IPS DF 6.9 (cell line): Measurements from ENCODE around the gene ZDHHC6.

Experiments
- DNase-seq: peaks from one replicate; pipeline ENCODE4 v3.0.0-alpha.2; 2013; ENCODE audit warnings: low read depth, low spot score
- H3K27ac ChIP-seq: one replicate; pipeline ENCODE4 v1.5.1; 2013; ENCODE audit warnings: low read length, control low read depth
- H3K27me3 ChIP-seq: 2 replicates; pipeline ENCODE4 v1.6.1; 2013; ENCODE audit warnings: mild to moderate bottlenecking, low read length; ENCODE audit not compliant: control insufficient read depth, insufficient read depth
- H3K36me3 ChIP-seq: 2 replicates; pipeline ENCODE4 v1.6.1; 2013; ENCODE audit warnings: low read length; ENCODE audit not compliant: control insufficient read depth, insufficient read depth
- H3K4me1 ChIP-seq: 2 replicates; pipeline ENCODE4 v1.6.1; 2013; ENCODE audit warnings: low read length; ENCODE audit not compliant: control insufficient read depth, insufficient read depth
- H3K4me3 ChIP-seq: 2 replicates; pipeline ENCODE4 v1.5.1; 2013; ENCODE audit warnings: mild to moderate bottlenecking, low read length
- H3K9me3 ChIP-seq: 2 replicates; pipeline ENCODE4 v1.6.1; 2013; ENCODE audit warnings: low read length, inconsistent platforms; ENCODE audit not compliant: control insufficient read depth, insufficient read depth
- WGBS: extraction: QIAGEN DNeasy Blood & Tissue Kit; methylation state at CpG from one replicate; pipeline ENCODE4 v1.1.7; 2013; ENCODE audit warnings: mixed read lengths, missing lambda C conversion rate; ENCODE audit not compliant: insufficient read length, insufficient coverage; 5-methylcytosine and 5-hydroxymethylcytosine counted together

Gene ZDHHC6

GRCh38 chr10:112446855-112447619 is at the start of gene ZDHHC6, which contains the start of gene VTI1A:
Gene ZDHHC6 (minus strand): TSS chr10:112446914. CDS start chr10:112445436, 1,478 bp downstream.
Gene VTI1A (plus strand): TSS chr10:112447215. CDS start chr10:112447374, 159 bp downstream.
- DNase-seq: peak; percentile 45
- H3K27ac ChIP-seq: no peak within 1 kb of the TSS
- no peaks in the 10 kb centered on the region for H3K9me3 ChIP-seq
- H3K4me3 ChIP-seq: peak within 1 kb of the TSS; percentile 100
- no CpG with 5 or more reads among the region's 59 CpGs for WGBS
- no peaks in the 10 kb centered on the region for H3K4me1 ChIP-seq
- H3K36me3 ChIP-seq: no peaks in the 10 kb centered on the region
- H3K27me3 ChIP-seq: no peaks in the 10 kb centered on the region

DNA sequence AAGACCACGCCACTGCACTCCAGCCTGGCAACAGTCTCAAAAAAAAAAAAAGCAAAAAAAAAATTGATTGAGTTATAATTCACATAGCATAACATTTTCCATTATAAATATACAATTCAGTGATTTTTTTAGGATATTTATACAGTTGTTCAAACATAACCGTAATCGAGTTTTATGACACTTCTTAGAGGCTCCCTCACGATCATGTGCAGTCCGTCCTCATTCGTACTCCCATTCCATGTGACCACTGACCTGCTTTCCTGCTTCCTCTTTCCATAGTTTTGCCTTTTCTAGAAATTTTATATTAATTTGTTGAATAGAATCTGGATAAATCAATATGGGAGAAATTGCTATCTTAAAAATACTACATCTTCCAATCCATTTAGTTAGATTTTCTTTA is 46.0 kb upstream of the ZDHHC6 start:
- Histone ChIP-seq H3K4me3 (no peak overlapping the region), H3K27me3 (no peaks in the 10 kb centered on the region), H3K9me3 (no peaks in the 10 kb centered on the region), H3K27ac (no peak overlapping the region), H3K36me3 (no peaks in the 10 kb centered on the region), H3K4me1 (no peaks in the 10 kb centered on the region)
- no CpG with 5 or more reads among the region's 6 CpGs for WGBS
- no peak for DNase-seq

DNA sequence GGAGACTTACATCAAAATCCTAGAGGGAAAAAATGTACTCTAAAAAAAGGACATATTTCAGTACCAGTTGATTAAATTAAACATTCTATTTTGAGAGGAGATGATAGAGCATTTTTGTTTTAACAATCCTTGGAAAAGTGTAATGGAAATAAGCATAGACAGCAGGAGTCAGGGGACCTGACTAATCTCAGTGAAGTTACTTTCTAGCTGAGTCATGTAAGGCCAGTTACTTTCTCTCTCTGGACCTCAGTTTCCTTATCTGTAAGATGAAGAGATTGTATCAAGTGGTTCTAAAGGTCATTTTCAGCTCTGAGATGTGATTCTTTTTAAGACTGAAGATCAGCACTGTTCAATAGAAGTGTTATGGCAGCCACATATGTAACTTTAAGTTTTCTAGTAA is 44.4 kb upstream of the ZDHHC6 start:
- DNase-seq: no peak
- H3K4me1 ChIP-seq: no peaks in the 10 kb centered on the region
- H3K36me3 ChIP-seq: no peaks in the 10 kb centered on the region
- no peaks in the 10 kb centered on the region for H3K9me3 ChIP-seq
- no peak overlapping the region for H3K4me3 ChIP-seq
- no peak overlapping the region for H3K27ac ChIP-seq
- H3K27me3 ChIP-seq: no peaks in the 10 kb centered on the region

DNA sequence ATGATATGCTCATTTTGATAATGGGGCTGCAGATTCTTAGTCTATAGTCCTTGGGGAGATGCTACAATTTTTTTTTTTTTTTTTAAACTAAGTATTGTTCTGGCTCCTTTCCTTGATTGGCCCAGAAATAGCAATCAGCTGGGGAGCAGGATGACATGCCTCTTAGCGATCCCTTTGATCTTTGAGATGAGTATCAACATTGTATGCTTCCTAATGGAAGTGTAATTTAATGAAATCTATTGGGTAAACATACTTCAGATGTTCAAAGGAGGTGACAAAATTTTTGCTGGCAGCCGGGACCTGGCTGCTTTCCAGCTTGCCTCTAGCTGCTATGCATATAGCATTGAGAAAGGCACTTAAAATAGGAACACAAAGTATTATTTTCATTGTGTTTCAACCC is 43.8 kb upstream of the ZDHHC6 start:
- DNase-seq: no peak
- Histone ChIP-seq H3K27me3 (no peaks in the 10 kb centered on the region), H3K36me3 (no peaks in the 10 kb centered on the region), H3K9me3 (no peaks in the 10 kb centered on the region), H3K27ac (no peak overlapping the region), H3K4me1 (no peaks in the 10 kb centered on the region), H3K4me3 (no peak overlapping the region)
- WGBS: no CpG with 5 or more reads among the region's 2 CpGs

- no peaks in the 10 kb centered on the region for H3K4me1 ChIP-seq
- no peaks in the 10 kb centered on the region for H3K27me3 ChIP-seq
- H3K36me3 ChIP-seq: no peaks in the 10 kb centered on the region
- no peak overlapping the region for H3K27ac ChIP-seq
- H3K4me3 ChIP-seq: no peak overlapping the region
- H3K9me3 ChIP-seq: no peaks in the 10 kb centered on the region
- no peak for DNase-seq
Observed at GRCh38 chr10:112487964-112488363, 41.2 kb upstream of the ZDHHC6 start.

DNA sequence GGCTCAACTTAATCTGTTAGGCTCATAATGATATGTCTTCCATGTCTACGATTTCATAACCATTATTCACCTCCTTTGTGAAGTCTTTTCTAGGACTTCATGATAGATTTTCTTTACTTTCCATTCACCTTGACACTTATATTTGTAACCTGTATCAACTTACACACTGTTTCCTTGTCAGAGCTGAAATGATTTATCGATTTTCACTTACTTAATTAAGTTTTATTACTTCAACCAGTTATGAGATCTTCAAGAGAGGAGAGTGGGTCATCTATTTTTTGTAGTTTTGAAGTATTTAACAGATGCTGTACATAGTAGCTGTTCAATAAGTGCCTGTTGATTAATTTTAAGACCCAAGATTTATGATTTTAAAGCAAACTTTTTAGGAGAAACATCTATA is 37.7 kb upstream of the ZDHHC6 start:
- H3K4me1 ChIP-seq: no peaks in the 10 kb centered on the region
- DNase-seq: no peak
- no peak overlapping the region for H3K27ac ChIP-seq
- H3K36me3 ChIP-seq: no peaks in the 10 kb centered on the region
- H3K4me3 ChIP-seq: no peak overlapping the region
- no peaks in the 10 kb centered on the region for H3K27me3 ChIP-seq
- WGBS: no CpG with 5 or more reads among the region's 2 CpGs
- no peaks in the 10 kb centered on the region for H3K9me3 ChIP-seq

DNA sequence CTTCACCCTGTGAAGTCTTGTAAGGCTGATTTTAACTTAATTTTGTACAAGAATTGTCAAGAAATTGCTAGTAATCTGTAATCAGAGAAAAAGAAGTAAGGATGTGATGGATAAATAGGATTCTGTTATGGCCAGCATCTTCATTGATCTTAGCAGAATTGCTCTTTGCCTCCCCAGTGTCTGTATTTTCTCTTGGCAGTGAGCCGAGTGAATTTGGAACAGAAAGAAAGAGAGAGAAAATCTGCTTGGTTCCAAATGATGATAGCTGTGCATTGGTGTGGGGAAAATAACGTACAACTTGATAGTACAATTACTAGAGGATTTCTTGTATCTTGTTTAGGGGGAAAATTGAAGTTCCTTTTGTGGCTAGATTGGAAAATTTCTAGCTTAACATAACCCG is 34.9 kb upstream of the ZDHHC6 start:
- no peaks in the 10 kb centered on the region for H3K27me3 ChIP-seq
- no peak for DNase-seq
- H3K4me1 ChIP-seq: no peaks in the 10 kb centered on the region
- H3K27ac ChIP-seq: no peak overlapping the region
- H3K9me3 ChIP-seq: no peaks in the 10 kb centered on the region
- H3K36me3 ChIP-seq: no peaks in the 10 kb centered on the region
- no CpG with 5 or more reads among the region's 3 CpGs for WGBS
- H3K4me3 ChIP-seq: no peak overlapping the region

DNA sequence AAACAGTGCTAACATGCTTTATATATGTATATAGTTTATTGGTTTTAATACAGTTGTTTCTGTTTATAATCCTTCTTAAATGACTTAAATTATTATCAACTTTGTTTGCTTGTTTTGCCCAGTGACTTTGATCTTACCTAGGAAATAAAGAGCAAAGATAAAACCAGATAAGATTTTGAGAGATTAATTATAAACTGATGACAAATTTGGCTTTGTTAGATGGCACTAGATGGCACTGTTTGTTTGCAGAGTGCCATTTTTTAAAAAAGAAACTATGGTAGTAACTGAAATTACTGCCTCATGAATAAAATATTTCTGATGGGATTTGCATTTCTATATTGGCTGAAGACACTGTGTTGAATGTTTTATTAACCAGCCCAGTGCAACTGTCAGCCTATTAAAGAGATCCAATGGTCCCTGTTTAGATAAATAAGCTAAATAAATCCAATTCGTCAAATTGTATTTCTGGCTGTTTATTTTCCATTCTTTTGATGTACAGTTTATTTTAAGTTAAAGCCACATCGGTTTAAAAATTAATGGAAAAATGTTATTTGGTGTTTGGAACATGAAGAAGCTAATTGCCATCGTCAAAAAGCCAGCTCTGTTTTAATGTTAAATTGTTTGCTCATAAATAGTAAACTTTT is 29.0 kb upstream of the ZDHHC6 start:
- no peak for DNase-seq

GRCh38 chr10:112471878-112472487 is 25.3 kb upstream of the ZDHHC6 start:
- no peaks in the 10 kb centered on the region for H3K36me3 ChIP-seq
- no peak for DNase-seq
- H3K4me3 ChIP-seq: no peak overlapping the region
- no peaks in the 10 kb centered on the region for H3K9me3 ChIP-seq
- H3K4me1 ChIP-seq: no peaks in the 10 kb centered on the region
- no CpG with 5 or more reads among the region's 4 CpGs for WGBS
- H3K27me3 ChIP-seq: no peaks in the 10 kb centered on the region
- no peak overlapping the region for H3K27ac ChIP-seq

More for the DNA sequence above, 29.0 kb upstream of the ZDHHC6 start:
- Histone ChIP-seq H3K4me1 (no peaks in the 10 kb centered on the region), H3K4me3 (no peak overlapping the region), H3K9me3 (no peaks in the 10 kb centered on the region), H3K36me3 (no peaks in the 10 kb centered on the region), H3K27ac (no peak overlapping the region), H3K27me3 (no peaks in the 10 kb centered on the region)
- WGBS: 100% methylated on average over 1 of the region's 3 CpGs

DNA sequence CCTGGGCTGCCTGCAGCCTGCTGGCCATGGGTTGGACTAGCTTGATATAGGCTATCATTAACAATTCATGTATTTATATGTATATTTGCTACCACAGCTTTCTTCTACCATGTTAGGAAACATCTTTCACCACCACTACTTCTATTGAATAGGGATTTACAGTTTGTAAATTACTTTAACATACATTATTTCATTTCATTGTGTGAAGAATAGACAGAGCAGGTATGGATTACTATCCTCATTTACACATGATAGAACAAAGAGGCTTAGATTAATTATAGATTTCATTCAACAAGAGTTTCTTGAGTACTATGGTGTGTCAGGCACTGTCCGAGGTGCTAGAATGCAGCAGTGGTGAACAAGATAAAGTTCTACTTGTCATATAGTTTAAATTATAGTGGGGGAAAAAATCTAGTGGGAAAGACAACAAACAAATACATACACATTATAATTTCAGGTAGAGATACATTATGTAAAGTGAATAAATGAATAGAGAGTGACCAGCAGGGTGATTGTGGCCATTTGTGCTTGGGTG is 20.9 kb upstream of the ZDHHC6 start:
- Histone ChIP-seq H3K36me3 (no peaks in the 10 kb centered on the region; the same call in 1 of the 2 replicates), H3K4me1 (no peaks in the 10 kb centered on the region), H3K9me3 (no peaks in the 10 kb centered on the region), H3K27me3 (no peaks in the 10 kb centered on the region), H3K27ac (no peak overlapping the region), H3K4me3 (no peak overlapping the region)
- no CpG with 5 or more reads among the region's 1 CpG for WGBS
- DNase-seq: no peak
